ENCODE measurements around the gene ZNF44.

DNA sequence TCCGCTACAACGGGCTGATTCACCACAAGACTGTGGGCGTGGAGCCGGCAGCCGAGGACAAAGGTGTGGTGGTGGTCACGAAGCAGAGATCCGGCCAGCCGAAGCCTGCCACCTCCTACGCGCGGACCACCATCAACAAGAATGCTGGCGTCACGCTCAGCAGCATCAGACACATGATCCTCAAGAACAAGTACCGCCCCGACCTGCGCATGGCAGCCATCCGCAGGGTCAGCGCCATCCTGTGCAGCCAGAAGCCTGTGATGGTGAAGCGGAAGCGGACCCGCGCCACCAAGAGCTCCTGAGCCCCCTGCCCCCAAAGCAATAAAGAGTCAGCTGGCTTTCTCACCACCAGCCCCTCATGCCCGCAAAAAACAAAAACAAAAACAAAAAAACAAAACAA lies 34.4 kb downstream of the ZNF44 start:
- no peak for TF ChIP-seq NRF1 (conservative IDR thresholded peaks at IDR 0.05 in 1 of 2, IDR thresholded peaks at IDR 0.05 in 1 of 2)
- TF ChIP-seq ZNF766 (CRISPR knock-in tag; conservative IDR thresholded peaks at IDR 0.05) = no peak
- no peak for TF ChIP-seq ZBTB8A (IDR thresholded peaks at IDR 0.05; ENCODE audit: partially characterized antibody)
- TF ChIP-seq, protein P1, sequence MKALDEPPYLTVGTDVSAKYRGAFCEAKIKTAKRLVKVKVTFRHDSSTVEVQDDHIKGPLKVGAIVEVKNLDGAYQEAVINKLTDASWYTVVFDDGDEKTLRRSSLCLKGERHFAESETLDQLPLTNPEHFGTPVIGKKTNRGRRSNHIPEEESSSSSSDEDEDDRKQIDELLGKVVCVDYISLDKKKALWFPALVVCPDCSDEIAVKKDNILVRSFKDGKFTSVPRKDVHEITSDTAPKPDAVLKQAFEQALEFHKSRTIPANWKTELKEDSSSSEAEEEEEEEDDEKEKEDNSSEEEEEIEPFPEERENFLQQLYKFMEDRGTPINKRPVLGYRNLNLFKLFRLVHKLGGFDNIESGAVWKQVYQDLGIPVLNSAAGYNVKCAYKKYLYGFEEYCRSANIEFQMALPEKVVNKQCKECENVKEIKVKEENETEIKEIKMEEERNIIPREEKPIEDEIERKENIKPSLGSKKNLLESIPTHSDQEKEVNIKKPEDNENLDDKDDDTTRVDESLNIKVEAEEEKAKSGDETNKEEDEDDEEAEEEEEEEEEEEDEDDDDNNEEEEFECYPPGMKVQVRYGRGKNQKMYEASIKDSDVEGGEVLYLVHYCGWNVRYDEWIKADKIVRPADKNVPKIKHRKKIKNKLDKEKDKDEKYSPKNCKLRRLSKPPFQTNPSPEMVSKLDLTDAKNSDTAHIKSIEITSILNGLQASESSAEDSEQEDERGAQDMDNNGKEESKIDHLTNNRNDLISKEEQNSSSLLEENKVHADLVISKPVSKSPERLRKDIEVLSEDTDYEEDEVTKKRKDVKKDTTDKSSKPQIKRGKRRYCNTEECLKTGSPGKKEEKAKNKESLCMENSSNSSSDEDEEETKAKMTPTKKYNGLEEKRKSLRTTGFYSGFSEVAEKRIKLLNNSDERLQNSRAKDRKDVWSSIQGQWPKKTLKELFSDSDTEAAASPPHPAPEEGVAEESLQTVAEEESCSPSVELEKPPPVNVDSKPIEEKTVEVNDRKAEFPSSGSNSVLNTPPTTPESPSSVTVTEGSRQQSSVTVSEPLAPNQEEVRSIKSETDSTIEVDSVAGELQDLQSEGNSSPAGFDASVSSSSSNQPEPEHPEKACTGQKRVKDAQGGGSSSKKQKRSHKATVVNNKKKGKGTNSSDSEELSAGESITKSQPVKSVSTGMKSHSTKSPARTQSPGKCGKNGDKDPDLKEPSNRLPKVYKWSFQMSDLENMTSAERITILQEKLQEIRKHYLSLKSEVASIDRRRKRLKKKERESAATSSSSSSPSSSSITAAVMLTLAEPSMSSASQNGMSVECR (CRISPR knock-in tag; IDR thresholded peaks at IDR 0.05) = no peak
- TF ChIP-seq SMC3 (conservative IDR thresholded peaks at IDR 0.05; ENCODE audit: insufficient read depth, low read depth, low read length) = no peak
- TF ChIP-seq RBM39 (optimal IDR thresholded peaks at IDR 0.05; ENCODE audit: low read depth, low read length) = no peak
- no peak for TF ChIP-seq BRF1 (IDR thresholded peaks at IDR 0.05; ENCODE audit: borderline replicate concordance, extremely low read depth, insufficient read length)

Data from K562 (cell line).